ENCODE results near the gene POC1B. TPM values are rescaled to one million over a fixed set of nuclear protein-coding genes. Genes with fewer than 3 reads are reported as not detected.

The POC1B gene
- total RNA-seq, 1 experiment from 2014 or later = 40.3 TPM

Other genes with a start within 250 kb of the POC1B start
- 108 TPM in 2 replicates for gene DUSP6, start 173.5 kb downstream of the POC1B start, total RNA-seq (2022)
- gene GALNT4, start 1.3 kb downstream of the POC1B start, total RNA-seq (2022) = 67.0 and 70.9 TPM in 2 replicates
- 73.6 and 77.3 TPM in 2 replicates for gene ATP2B1, start 182.8 kb upstream of the POC1B start, total RNA-seq (2022)